Urinary bladder (tissue), 4 donors: ENCODE measurements around the gene PSD. TPM values are rescaled to one million over a fixed set of nuclear protein-coding genes. Genes with fewer than 3 reads are reported as not detected.

Experiments
- DNase-seq: peaks from one replicate; pipeline ENCODE4 v3.0.0-alpha.2; 2015; ENCODE audit errors: extremely low spot score
- H3K27ac ChIP-seq: one replicate; pipeline ENCODE4 v1.5.1; 2013; ENCODE audit warnings: low read depth, mild to moderate bottlenecking, moderate library complexity
- H3K36me3 ChIP-seq: one replicate; pipeline ENCODE4 v1.6.1; 2013; ENCODE audit warnings: mild to moderate bottlenecking, moderate library complexity; ENCODE audit not compliant: insufficient read depth
- H3K4me1 ChIP-seq: one replicate; pipeline ENCODE4 v1.6.1; 2013; ENCODE audit warnings: mild to moderate bottlenecking, moderate library complexity; ENCODE audit not compliant: insufficient read depth
- H3K4me3 ChIP-seq: one replicate; pipeline ENCODE4 v1.5.1; 2013; ENCODE audit warnings: low read depth, low read length
- WGBS: extraction: QIAGEN DNeasy Blood & Tissue Kit; methylation state at CpG from one replicate; pipeline ENCODE4 v1.1.7; 2013; 5-methylcytosine and 5-hydroxymethylcytosine counted together
- polyA plus RNA-seq: library from polyadenylated mRNA; stranded (reverse); fragments of 200-250 nt; gene quantifications from one replicate; pipeline ENCODE4 v1.2.3, GENCODE V29; 2013
- small RNA-seq: library from RNA; depleted of rRNA; stranded (forward); fragments of <200 nt; gene quantifications from one replicate; pipeline ENCODE3, GENCODE V24; 2014
- total RNA-seq: library from RNA; depleted of rRNA; stranded (reverse); fragments of >200 nt; gene quantifications from one replicate; pipeline ENCODE4 v1.2.3, GENCODE V29; 2014
- donor health status: healthy with polysubstance abuse.
- donor health status: healthy.

Gene PSD
- total and polyA plus RNA-seq, 2 donors = 38.4 to 276 TPM

- Histone ChIP-seq H3K27ac (no peak overlapping the region), H3K4me3 (no peak overlapping the region), H3K4me1 (no peaks in the 10 kb centered on the region), H3K36me3 (peaks cover 11% of the 10 kb centered on the region)
- WGBS = 93% methylated on average over 4 of the region's 4 CpGs
- no peak for DNase-seq
Observed at GRCh38 chr10:102358712-102359382, 59.7 kb downstream of the PSD start.

GRCh38 chr10:102354451-102354850 is 64.1 kb downstream of the PSD start:
- 87% methylated on average over 3 of the region's 3 CpGs for WGBS
- DNase-seq = no peak
- no peak overlapping the region for H3K4me3 ChIP-seq
- H3K27ac ChIP-seq = no peak overlapping the region
- H3K4me1 ChIP-seq = no peaks in the 10 kb centered on the region
- H3K36me3 ChIP-seq = peaks cover 6% of the 10 kb centered on the region

Small RNAs within 50 kb of the gene (small RNA-seq; reads per million reads assigned to genes)
- gene MIR146B = 406 reads per million, percentile 98 among the genes with 10 or more reads in this experiment

Other genes starting within 250 kb of the PSD start
- not detected for gene ELOVL3, start 192.5 kb downstream of the PSD start, total RNA-seq
- 0.29 TPM for gene ELOVL3, start 192.5 kb downstream of the PSD start, polyA plus RNA-seq
- 0.32 TPM for gene PITX3, start 177.3 kb downstream of the PSD start, total RNA-seq
- gene PITX3, start 177.3 kb downstream of the PSD start, polyA plus RNA-seq = 0.08 TPM
- gene GBF1, start 173.3 kb downstream of the PSD start, total RNA-seq = 29.3 TPM
- 22.9 TPM for gene GBF1, start 173.3 kb downstream of the PSD start, polyA plus RNA-seq
- 11.3 TPM for gene NFKB2, start 23.1 kb downstream of the PSD start, total RNA-seq
- 30.8 TPM for gene NFKB2, start 23.1 kb downstream of the PSD start, polyA plus RNA-seq
- gene FBXL15, start 2.1 kb upstream of the PSD start, total RNA-seq = 2.0 TPM
- 36.6 TPM for gene FBXL15, start 2.1 kb upstream of the PSD start, polyA plus RNA-seq
- gene CUEDC2, start 13.8 kb upstream of the PSD start, total RNA-seq = 26.9 TPM
- gene CUEDC2, start 13.8 kb upstream of the PSD start, polyA plus RNA-seq = 77.9 TPM
- gene C10orf95, start 32.8 kb upstream of the PSD start, total RNA-seq = not detected
- 0.11 TPM for gene C10orf95, start 32.8 kb upstream of the PSD start, polyA plus RNA-seq
- gene ACTR1A, start 83.9 kb upstream of the PSD start, total RNA-seq = 64.7 TPM
- 111 TPM for gene ACTR1A, start 83.9 kb upstream of the PSD start, polyA plus RNA-seq
- 8.1 TPM for gene SUFU, start 85.2 kb upstream of the PSD start, total RNA-seq
- 11.2 TPM for gene SUFU, start 85.2 kb upstream of the PSD start, polyA plus RNA-seq
- 35.5 TPM for gene TRIM8, start 225.7 kb upstream of the PSD start, total RNA-seq
- gene TRIM8, start 225.7 kb upstream of the PSD start, polyA plus RNA-seq = 116 TPM